Fibroblast of lung (primary cell): ENCODE results near the gene LARP1. TPM values are rescaled to one million over a fixed set of nuclear protein-coding genes. Genes with fewer than 3 reads are reported as not detected.

ENCODE experiments used
- DNase-seq, 2 donors: peaks; one replicate each; pipeline versions ENCODE4 v3.0.0 to v3.0.0-alpha.2; 2010; ENCODE audit warnings: low read depth in 2 of 2
- H2AFZ ChIP-seq: 2 replicates; pipeline ENCODE4 v1.5.1; 2012; ENCODE audit warnings: low read length, control low read depth, inconsistent platforms
- H3K27ac ChIP-seq: 2 replicates; pipeline ENCODE4 v1.5.1; 2011; ENCODE audit warnings: low read length, control low read depth; ENCODE audit not compliant: insufficient read depth
- H3K27me3 ChIP-seq: 2 replicates; pipeline ENCODE4 v1.5.1; 2011; ENCODE audit warnings: mild to moderate bottlenecking, low read length; ENCODE audit not compliant: control insufficient read depth, insufficient read depth
- H3K36me3 ChIP-seq: 2 replicates; pipeline ENCODE4 v1.5.1; 2011; ENCODE audit warnings: low read length; ENCODE audit not compliant: control insufficient read depth, insufficient read depth
- H3K4me1 ChIP-seq: 2 replicates; pipeline ENCODE4 v1.5.1; 2011; ENCODE audit warnings: low read length; ENCODE audit not compliant: control insufficient read depth, insufficient read depth; ENCODE audit errors: extremely low read depth
- H3K4me2 ChIP-seq: 2 replicates; pipeline ENCODE4 v1.5.1; 2011; ENCODE audit warnings: low read length, control low read depth; ENCODE audit not compliant: insufficient read depth; ENCODE audit errors: extremely low read depth
- H3K4me3 ChIP-seq, 4 experiments: fragments of 200-600 bp in 1 of 4; sonication (generic) in 1 of 4; replicated peaks in 1 of 4; 2 replicates each; pipeline ENCODE4 v1.5.1; 2011 to 2016; ENCODE audit warnings: low read length in 4 of 4, low read depth in 3 of 4, mild to moderate bottlenecking in 3 of 4, control low read depth in 2 of 4, inconsistent platforms in 1 of 4, mixed read lengths in 1 of 4; ENCODE audit not compliant: insufficient read depth in 1 of 4; ENCODE audit errors: control extremely low read depth in 1 of 4
- H3K79me2 ChIP-seq: 2 replicates; pipeline ENCODE4 v1.5.1; 2012; ENCODE audit warnings: mild to moderate bottlenecking, low read length, inconsistent platforms; ENCODE audit not compliant: control insufficient read depth, insufficient read depth
- H3K9ac ChIP-seq: 2 replicates; pipeline ENCODE4 v1.5.1; 2011; ENCODE audit warnings: mild to moderate bottlenecking, low read length, control low read depth; ENCODE audit not compliant: insufficient read depth
- H3K9me3 ChIP-seq: 2 replicates; pipeline ENCODE4 v1.5.1; 2012; ENCODE audit warnings: low read depth, low read length; ENCODE audit not compliant: control insufficient read depth, insufficient read depth
- H4K20me1 ChIP-seq: 2 replicates; pipeline ENCODE4 v1.5.1; 2011; ENCODE audit warnings: low read length; ENCODE audit not compliant: control insufficient read depth, insufficient read depth; ENCODE audit errors: extremely low read depth
- EZH2 ChIP-seq: IDR thresholded peaks from 2 replicates; pipeline ENCODE4 v1.5.1; 2012; ENCODE audit warnings: low read length, control low read depth, mild to moderate bottlenecking; ENCODE audit errors: missing control alignments
- polyA plus RNA-seq, 2 donors: library from polyadenylated mRNA; depleted of rRNA in 1 of 2; stranded (reverse) in 1 of 2; unstranded in 1 of 2; fragments of >200 nt; gene quantifications; 2 replicates each; pipeline ENCODE4 v1.2.1, GENCODE V29; 2011 to 2012; ENCODE audit warnings: missing spikeins in 1 of 2
- total RNA-seq: library from RNA; depleted of rRNA; stranded (reverse); fragments of >200 nt; gene quantifications from 2 replicates; pipeline ENCODE4 v1.2.1, GENCODE V29; 2014
- TF ChIP-seq, protein P1 (sequence below), 2 donors: IDR thresholded peaks in 1 of 2; conservative IDR thresholded peaks in 1 of 2; 1 replicate in 1 of 2; 2 replicates in 1 of 2; pipeline ENCODE4 v1.5.1; 2011 to 2012; ENCODE audit warnings: low read length in 2 of 2, control low read depth in 1 of 2, inconsistent platforms in 1 of 2, low read depth in 1 of 2, mild to moderate bottlenecking in 1 of 2

The LARP1 gene
- total and polyA plus RNA-seq, 2 donors (not counting 1 experiment from before 2014, with no cell fraction given), result 51.0 to 81.3 TPM

DNA sequence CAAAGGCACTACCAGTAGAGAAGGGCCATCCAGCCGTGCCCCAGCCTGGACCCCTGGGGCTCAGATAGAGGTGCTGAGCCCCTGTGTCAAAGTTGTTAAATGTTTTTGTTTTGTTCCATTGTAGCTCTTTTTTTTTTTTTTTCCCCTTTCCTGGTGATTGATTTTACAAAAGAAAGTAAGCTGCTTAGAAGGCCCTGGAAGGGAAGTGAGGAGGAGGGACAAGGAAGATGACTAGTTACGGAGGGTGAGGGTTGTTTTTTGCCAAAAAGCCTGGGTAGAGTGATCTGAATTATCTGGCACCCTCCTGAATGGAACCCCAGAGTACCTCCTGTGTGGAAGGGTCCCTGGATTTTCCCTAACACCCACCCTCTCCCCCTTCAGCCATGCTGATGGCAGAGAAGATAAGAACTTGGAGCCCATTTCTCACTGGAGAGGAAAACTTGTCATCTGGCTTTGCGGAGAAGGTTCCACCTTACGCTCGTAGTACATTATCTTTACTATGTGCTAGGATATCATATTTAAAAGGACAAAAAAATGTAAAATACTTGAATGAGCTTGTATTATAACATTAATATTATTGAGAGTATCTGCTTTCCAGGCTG lies 61.8 kb downstream of the LARP1 start:
- no peaks in the 10 kb centered on the region for H3K27me3 ChIP-seq

DNA sequence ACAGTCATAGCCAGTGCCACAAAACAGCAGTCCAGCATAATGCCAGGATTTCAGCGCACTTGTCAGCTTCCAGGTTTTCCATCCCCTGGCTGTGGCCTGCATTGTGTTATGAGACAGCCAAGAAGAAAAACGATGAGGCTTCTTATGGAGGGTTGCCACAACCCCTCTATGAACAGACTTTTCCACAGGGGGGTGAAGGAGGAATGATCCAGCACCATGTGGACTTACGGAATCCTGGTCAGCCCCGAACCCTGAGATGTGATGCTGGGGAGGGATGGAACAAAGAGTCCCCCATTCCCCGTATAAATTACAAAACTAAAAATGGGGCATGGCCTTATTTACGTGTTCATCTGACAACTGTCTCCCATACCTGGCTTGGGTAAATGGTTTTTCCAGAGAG lies 62.6 kb downstream of the LARP1 start:
- Histone ChIP-seq H3K4me3 (no peak overlapping the region), H3K9ac (no peak overlapping the region), H3K9me3 (no peaks in the 10 kb centered on the region), H2AFZ (no peak overlapping the region), H3K4me1 (no peaks in the 10 kb centered on the region), H3K36me3 (peaks cover 30% of the 10 kb centered on the region), H4K20me1 (no peaks in the 10 kb centered on the region), H3K4me2 (no peak overlapping the region), H3K79me2 (no peaks in the 10 kb centered on the region), H3K27me3 (no peaks in the 10 kb centered on the region), H3K27ac (no peak overlapping the region)
- no peak for DNase-seq
- TF ChIP-seq EZH2, result no peak
- TF ChIP-seq, protein P1, sequence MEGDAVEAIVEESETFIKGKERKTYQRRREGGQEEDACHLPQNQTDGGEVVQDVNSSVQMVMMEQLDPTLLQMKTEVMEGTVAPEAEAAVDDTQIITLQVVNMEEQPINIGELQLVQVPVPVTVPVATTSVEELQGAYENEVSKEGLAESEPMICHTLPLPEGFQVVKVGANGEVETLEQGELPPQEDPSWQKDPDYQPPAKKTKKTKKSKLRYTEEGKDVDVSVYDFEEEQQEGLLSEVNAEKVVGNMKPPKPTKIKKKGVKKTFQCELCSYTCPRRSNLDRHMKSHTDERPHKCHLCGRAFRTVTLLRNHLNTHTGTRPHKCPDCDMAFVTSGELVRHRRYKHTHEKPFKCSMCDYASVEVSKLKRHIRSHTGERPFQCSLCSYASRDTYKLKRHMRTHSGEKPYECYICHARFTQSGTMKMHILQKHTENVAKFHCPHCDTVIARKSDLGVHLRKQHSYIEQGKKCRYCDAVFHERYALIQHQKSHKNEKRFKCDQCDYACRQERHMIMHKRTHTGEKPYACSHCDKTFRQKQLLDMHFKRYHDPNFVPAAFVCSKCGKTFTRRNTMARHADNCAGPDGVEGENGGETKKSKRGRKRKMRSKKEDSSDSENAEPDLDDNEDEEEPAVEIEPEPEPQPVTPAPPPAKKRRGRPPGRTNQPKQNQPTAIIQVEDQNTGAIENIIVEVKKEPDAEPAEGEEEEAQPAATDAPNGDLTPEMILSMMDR (conservative IDR thresholded peaks at IDR 0.05 in 1 of 2, IDR thresholded peaks at IDR 0.05 in 1 of 2; ENCODE audit: low read depth in 1 of 2, low read length in 2 of 2), result no peak

More for the DNA sequence above, 61.8 kb downstream of the LARP1 start:
- Histone ChIP-seq H3K4me3 (no peak overlapping the region), H4K20me1 (no peaks in the 10 kb centered on the region), H2AFZ (no peak overlapping the region), H3K9me3 (no peaks in the 10 kb centered on the region), H3K79me2 (no peaks in the 10 kb centered on the region), H3K9ac (no peak overlapping the region), H3K4me2 (no peak overlapping the region), H3K27ac (no peak overlapping the region), H3K4me1 (no peaks in the 10 kb centered on the region), H3K36me3 (peaks cover 32% of the 10 kb centered on the region)
- DNase-seq, result no peak
- TF ChIP-seq, protein P1 (conservative IDR thresholded peaks at IDR 0.05 in 1 of 2, IDR thresholded peaks at IDR 0.05 in 1 of 2; ENCODE audit: low read depth in 1 of 2, low read length in 2 of 2), result no peak
- TF ChIP-seq EZH2, result no peak

DNA sequence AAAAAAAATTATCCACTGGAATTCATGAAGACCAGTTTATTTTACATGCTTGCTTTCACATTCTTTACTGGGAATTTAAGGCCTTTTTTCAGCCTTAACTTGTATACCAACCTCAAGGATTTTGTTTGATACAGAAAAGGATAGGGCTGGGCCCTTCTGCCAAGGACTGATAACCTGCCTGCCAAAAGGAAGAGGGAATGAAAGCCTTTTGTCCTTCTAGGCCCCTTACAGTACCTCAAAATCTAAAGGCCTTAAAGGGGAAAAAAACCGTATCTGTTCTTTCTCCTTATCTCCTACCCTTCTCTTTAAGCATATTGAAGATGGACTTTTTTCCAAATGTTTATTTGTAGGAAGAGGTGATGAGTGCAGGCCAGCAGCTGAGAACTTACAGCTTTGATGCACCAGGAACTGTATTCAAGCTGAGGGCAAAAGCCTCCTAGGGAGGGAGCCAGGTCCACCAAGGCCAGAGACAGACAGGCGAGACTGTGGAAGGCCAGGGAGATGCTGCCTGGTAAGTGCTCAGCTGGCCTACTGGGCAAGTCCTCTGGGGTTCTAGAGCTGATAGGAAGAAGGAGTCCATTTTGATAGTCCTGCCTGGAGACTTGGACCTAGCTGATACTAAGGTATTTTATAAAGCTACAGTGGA lies 63.4 kb downstream of the LARP1 start:
- H3K4me2 ChIP-seq, result no peak overlapping the region
- no peak overlapping the region for H3K27ac ChIP-seq
- no peaks in the 10 kb centered on the region for H3K9me3 ChIP-seq
- no peak overlapping the region for H3K4me3 ChIP-seq
- no peak overlapping the region for H2AFZ ChIP-seq
- H3K36me3 ChIP-seq, result peaks cover 30% of the 10 kb centered on the region
- H4K20me1 ChIP-seq, result no peaks in the 10 kb centered on the region
- H3K9ac ChIP-seq, result no peak overlapping the region
- H3K79me2 ChIP-seq, result no peaks in the 10 kb centered on the region
- no peak for TF ChIP-seq EZH2
- TF ChIP-seq, protein P1 (conservative IDR thresholded peaks at IDR 0.05 in 1 of 2, IDR thresholded peaks at IDR 0.05 in 1 of 2; ENCODE audit: low read depth in 1 of 2, low read length in 2 of 2), result no peak
- H3K27me3 ChIP-seq, result no peaks in the 10 kb centered on the region
- H3K4me1 ChIP-seq, result no peaks in the 10 kb centered on the region
- DNase-seq, result no peak
